COR-L47 (cell line): ENCODE data around the gene ZDHHC3.

Experiments used
- DNase-seq: peaks from one replicate; lab custom pipeline; 2025; lab: John Stamatoyannopoulos, UW

ZDHHC3 gene

GRCh38 chr3:44926921-44927320 lies 49.1 kb downstream of the ZDHHC3 start:
- no peak for DNase-seq

- DNase-seq: no peak
These were observed 49.8 kb downstream of the ZDHHC3 start for GRCh38 chr3:44926172-44926571.

- DNase-seq: no peak
These were observed 51.4 kb downstream of the ZDHHC3 start for GRCh38 chr3:44924457-44925084.

- no peak for DNase-seq
These were observed 52.1 kb downstream of the ZDHHC3 start for GRCh38 chr3:44923632-44924456.

- DNase-seq: no peak
These were observed 55.9 kb downstream of the ZDHHC3 start for GRCh38 chr3:44920081-44920480.

GRCh38 chr3:44918581-44918980 lies 57.4 kb downstream of the ZDHHC3 start:
- no peak for DNase-seq

GRCh38 chr3:44918087-44918486 lies 57.9 kb downstream of the ZDHHC3 start:
- no peak for DNase-seq

- no peak for DNase-seq
These were observed 60.1 kb downstream of the ZDHHC3 start for GRCh38 chr3:44915702-44916438.

GRCh38 chr3:44914936-44915335 lies 61.0 kb downstream of the ZDHHC3 start:
- no peak for DNase-seq

- peak; percentile 65 for DNase-seq
These were observed 62.0 kb downstream of the ZDHHC3 start for GRCh38 chr3:44913868-44914468.

GRCh38 chr3:44910693-44911092 lies 65.3 kb downstream of the ZDHHC3 start:
- DNase-seq: no peak

- no peak for DNase-seq
These were observed 66.9 kb downstream of the ZDHHC3 start for GRCh38 chr3:44909063-44909462.

GRCh38 chr3:44907612-44908011 lies 68.4 kb downstream of the ZDHHC3 start:
- DNase-seq: no peak

- no peak for DNase-seq
These were observed 69.0 kb downstream of the ZDHHC3 start for GRCh38 chr3:44906997-44907396.

GRCh38 chr3:44905446-44906157 lies 70.4 kb downstream of the ZDHHC3 start:
- no peak for DNase-seq

- no peak for DNase-seq
These were observed 72.2 kb downstream of the ZDHHC3 start for GRCh38 chr3:44903751-44904150.

- DNase-seq: no peak
These were observed 72.7 kb downstream of the ZDHHC3 start for GRCh38 chr3:44903314-44903713.

GRCh38 chr3:44902628-44903027 lies 73.3 kb downstream of the ZDHHC3 start:
- no peak for DNase-seq

GRCh38 chr3:44899683-44900367 lies 76.1 kb downstream of the ZDHHC3 start:
- DNase-seq: no peak

GRCh38 chr3:44896440-44896839 lies 79.5 kb downstream of the ZDHHC3 start:
- DNase-seq: no peak

- DNase-seq: no peak
These were observed 81.5 kb downstream of the ZDHHC3 start for GRCh38 chr3:44894485-44894884.
